NCI-H345 (cell line): Measurements from ENCODE around the gene MBOAT2.

Experiments used
- DNase-seq: peaks from one replicate; lab custom pipeline; 2025; lab: John Stamatoyannopoulos, UW

Gene MBOAT2

DNA sequence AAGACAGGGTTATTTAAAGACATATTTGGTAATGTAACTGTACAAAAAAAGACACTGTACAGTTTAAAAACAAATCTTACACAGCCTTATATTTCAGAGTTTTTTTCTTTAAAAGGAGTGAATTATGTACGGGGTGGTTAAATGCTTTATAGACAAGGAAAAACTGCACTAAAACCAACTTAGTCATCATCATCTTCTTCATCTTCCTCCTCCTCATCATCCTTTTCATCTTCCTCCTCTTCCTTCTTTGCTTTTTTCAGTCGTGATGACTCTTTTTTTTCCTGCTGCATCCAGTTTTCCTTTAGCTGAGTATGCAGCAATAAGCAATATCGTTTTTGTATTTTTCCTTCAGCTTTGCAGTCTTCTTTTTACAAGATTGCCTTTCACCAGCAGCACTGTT lies 14.6 kb upstream of the MBOAT2 start:
- no peak for DNase-seq

GRCh38 chr2:9017411-9017810 lies 13.9 kb upstream of the MBOAT2 start:
- no peak for DNase-seq

GRCh38 chr2:9015998-9016397 lies 12.5 kb upstream of the MBOAT2 start:
- no peak for DNase-seq

DNA sequence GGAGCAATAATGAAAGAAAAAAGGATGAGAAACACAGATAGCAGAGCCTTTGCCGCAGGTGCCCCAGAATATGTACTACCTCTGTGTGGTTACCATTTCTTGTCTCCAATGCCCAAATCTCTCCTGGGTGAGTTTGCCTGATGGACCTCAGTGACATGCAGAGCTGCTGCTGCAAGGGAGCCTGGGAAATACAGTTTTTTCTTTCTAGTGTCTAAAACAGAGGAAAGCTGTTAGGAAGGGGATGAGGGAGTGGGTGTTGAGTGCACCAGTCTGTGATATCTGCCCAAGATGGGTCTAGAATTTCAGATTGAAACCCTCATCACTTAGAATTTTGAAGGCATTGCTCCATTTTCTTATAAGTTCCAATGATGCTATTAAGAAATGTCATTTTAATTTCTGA lies 9.9 kb upstream of the MBOAT2 start:
- no peak for DNase-seq

- DNase-seq = peak; percentile 49
Observed at GRCh38 chr2:9010866-9011265, 7.4 kb upstream of the MBOAT2 start.

GRCh38 chr2:9008951-9009664 lies 5.6 kb upstream of the MBOAT2 start:
- DNase-seq = no peak

DNA sequence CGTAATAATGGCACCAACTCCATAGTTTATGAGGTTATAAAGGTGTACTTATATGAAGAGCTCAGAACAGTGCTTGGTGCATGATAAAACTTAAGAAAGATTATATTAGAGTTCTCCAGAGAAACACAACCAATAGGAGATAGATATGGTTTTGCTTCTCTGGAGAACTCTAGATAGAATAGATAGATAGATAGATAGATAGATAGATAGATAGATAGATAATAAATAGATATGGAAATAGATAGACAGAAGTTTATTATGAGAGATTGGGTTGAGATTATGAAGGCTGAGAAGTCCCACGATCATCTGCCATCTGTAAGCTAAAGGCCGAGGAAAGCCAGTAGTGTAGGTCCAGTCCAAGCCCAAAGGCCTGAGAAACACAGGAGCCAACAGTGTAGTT lies 2.9 kb upstream of the MBOAT2 start:
- no peak for DNase-seq

- no peak for DNase-seq
Observed at GRCh38 chr2:9004338-9005204, 1.1 kb upstream of the MBOAT2 start.

DNA sequence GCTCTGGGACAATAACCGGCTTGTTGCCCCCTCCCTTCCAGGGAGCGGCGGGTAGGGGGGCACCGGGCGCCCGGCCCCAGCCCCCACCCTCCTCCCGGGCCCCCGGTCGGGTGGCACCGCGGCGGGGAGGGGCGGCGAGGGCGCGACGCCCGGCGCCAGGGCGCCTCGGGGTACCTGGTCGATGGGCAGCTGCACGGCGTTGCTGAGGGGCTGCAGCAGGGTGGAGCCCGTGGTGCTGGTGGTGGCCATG lies 193 bp downstream of the MBOAT2 start:
- no peak for DNase-seq

GRCh38 chr2:9002637-9003365 lies 683 bp downstream of the MBOAT2 start:
- peak; percentile 50 for DNase-seq

DNA sequence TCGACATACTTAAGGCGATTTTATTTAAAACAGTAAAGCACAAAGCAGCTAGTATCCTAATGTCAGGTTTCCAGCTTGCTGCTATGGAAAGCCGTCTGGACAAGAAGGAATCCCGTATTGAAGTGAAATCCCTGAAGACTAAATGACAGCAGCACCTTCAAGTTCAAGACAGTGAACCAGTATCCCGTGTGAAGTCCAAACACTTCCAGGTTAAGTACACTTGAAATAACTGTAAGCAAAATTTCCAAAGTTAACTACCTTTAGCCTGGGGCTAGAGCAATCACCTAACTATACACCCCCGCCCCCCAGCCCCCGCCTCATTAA lies 1.2 kb downstream of the MBOAT2 start:
- DNase-seq = no peak

- no peak for DNase-seq
Observed at GRCh38 chr2:9001778-9002177, 1.7 kb downstream of the MBOAT2 start.

GRCh38 chr2:9001229-9001628 lies 2.3 kb downstream of the MBOAT2 start:
- DNase-seq = peak; percentile 43

GRCh38 chr2:9000442-9000841 lies 3.0 kb downstream of the MBOAT2 start:
- no peak for DNase-seq

DNA sequence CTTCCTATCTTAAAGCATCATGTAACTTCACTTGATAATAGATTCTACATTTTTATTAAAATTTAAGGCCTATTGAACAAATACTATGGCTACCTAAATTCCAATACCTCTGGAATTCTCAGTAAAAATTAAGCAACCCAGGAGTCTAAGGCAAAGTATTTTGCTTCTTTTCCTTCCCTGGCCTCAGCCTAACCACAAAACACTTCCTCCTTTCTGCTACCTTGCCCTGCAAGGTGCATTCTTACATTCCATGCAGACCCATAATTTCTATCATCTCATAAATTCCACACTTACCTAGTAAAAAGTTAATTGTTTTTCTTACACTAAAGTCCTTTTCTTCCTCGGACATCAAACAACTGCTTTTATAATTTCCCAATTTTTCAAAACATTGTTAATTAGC lies 3.7 kb downstream of the MBOAT2 start:
- DNase-seq = no peak

DNA sequence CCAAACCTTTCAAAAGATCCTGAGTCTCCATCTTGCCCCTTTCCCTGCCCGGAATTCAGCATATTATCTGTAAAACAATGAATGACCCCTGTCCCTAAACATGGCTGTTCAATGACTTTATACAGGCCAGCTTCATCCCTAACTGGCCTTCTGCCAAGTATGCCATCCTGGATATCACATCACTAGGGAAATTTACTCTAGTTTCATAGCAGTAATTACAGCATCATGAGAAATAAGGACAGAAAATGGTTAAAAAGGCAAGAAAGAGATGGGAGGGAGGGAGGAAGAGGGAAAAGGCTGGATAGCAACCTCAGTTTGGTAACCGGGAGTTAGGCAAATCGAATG lies 4.4 kb downstream of the MBOAT2 start:
- DNase-seq = no peak

GRCh38 chr2:8998418-8999101 lies 4.9 kb downstream of the MBOAT2 start:
- DNase-seq = no peak

DNA sequence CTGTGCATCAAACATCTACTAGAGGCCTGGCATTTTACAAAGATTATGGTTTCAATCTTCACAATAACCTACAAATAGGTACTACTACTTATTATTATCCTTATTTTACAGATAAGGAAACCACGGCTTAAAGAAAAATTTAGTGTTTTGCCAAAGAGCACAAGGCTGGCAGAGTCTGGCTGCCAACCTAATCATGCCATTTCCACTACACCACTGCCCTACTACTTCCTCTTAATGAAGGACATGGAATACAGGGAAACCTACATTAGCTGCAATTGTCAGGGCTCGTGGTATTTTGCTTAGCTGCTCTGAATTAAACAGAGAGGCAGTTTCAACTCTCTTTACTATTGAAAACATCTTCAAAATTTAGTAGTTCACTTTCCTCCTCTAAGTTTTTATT lies 5.9 kb downstream of the MBOAT2 start:
- no peak for DNase-seq

DNA sequence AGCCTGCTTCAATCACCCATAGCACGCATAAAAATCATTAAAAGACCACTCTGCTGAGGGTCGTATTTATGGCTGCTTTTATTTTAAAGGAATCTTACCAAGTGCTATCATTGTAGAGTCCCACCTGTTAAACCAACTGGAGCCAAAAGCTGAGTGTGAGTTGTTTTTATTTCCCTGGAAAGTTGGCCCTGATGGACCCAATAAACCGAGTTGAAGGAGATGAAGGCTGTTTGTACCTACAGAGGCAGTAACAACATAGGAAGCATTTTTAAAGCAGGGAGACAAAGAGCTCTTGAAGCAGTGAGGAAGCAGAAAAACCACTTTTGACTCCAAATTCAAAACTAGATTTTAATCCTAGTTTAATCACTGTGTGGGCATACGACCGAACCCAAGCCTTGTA lies 6.4 kb downstream of the MBOAT2 start:
- DNase-seq = no peak

DNA sequence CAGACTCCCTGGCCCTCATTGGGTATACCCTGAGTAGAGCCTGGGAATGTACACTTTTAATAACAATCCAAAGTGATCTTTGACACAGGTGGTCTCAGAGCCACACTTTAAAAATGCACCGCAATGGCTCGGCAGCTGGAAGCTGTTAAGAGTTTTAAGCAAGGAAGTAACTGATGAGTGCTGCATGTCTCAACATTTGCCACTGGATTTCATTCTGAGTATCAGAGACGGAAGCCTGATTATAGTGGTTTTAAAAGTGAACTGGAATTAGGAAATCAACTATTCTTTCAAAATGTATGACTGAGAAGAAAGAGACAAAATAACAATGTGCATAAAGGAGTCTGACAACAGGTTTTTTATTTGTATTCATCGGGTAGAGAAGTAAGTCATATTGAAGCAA lies 7.5 kb downstream of the MBOAT2 start:
- no peak for DNase-seq

GRCh38 chr2:8994386-8994785 lies 9.1 kb downstream of the MBOAT2 start:
- no peak for DNase-seq

DNA sequence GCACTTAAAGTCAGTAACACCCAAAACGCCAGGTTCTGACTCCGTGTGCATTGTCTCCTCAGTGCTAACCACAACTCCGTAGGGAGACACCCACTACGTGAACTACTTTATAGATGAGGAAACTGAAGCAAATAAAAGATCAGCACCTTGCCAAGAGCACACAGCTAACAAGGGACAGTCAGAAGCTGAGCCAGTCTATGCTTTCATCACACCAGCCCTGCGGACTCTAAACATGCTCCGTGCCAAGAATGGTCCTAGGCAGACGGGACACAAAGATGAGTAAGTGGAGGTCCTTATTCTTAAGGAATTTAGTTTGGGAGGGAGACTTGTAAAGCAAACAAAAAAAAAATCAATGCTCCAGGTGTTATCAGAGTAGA lies 9.6 kb downstream of the MBOAT2 start:
- no peak for DNase-seq
